Skeletal muscle tissue (tissue), 4 donors: ENCODE results near the gene DYNLT2B. TPM values are rescaled to one million over a fixed set of nuclear protein-coding genes. Genes with fewer than 3 reads are reported as not detected.
"Not testable (repeated sequence)": the region's sequence is repeated elsewhere in the genome, so short reads cannot be mapped to it uniquely, and the experiment has no call there.

Experiments used
- H3K27ac ChIP-seq: one replicate; pipeline ENCODE4 v1.7.0; 2013; ENCODE audit warnings: mild to moderate bottlenecking, low read depth, low read length, inconsistent platforms
- H3K27me3 ChIP-seq, 3 donors: one replicate each; pipeline ENCODE4 v1.7.0; 2013; ENCODE audit warnings: low read length in 3 of 3; ENCODE audit not compliant: control insufficient read depth in 3 of 3, insufficient read depth in 3 of 3
- H3K36me3 ChIP-seq, 3 donors: one replicate each; pipeline ENCODE4 v1.7.0; 2013; ENCODE audit warnings: low read length in 3 of 3; ENCODE audit not compliant: control insufficient read depth in 3 of 3, insufficient read depth in 3 of 3
- H3K4me1 ChIP-seq, 3 donors: one replicate each; pipeline ENCODE4 v1.7.0; 2013; ENCODE audit warnings: low read length in 3 of 3, mild to moderate bottlenecking in 3 of 3; ENCODE audit not compliant: control insufficient read depth in 3 of 3, insufficient read depth in 3 of 3
- H3K4me3 ChIP-seq, 3 donors: one replicate each; pipeline ENCODE4 v1.7.0; 2013; ENCODE audit warnings: low read length in 3 of 3
- H3K9ac ChIP-seq, 3 donors: one replicate each; pipeline ENCODE4 v1.7.0; 2013; ENCODE audit warnings: low read length in 3 of 3, mild to moderate bottlenecking in 3 of 3, moderate library complexity in 2 of 3, low read depth in 1 of 3
- H3K9me3 ChIP-seq, 3 donors: one replicate each; pipeline ENCODE4 v1.7.0; 2013; ENCODE audit warnings: low read length in 3 of 3; ENCODE audit not compliant: control insufficient read depth in 3 of 3
- total RNA-seq: library from RNA; depleted of rRNA; stranded (reverse); fragments of >200 nt; gene quantifications from one replicate; pipeline ENCODE4 v1.2.3, GENCODE V29; 2014
- donor health status: Osteomylitis.

The DYNLT2B gene
- total RNA-seq, 1 donor from 2014 or later, result 4.2 TPM

DNA sequence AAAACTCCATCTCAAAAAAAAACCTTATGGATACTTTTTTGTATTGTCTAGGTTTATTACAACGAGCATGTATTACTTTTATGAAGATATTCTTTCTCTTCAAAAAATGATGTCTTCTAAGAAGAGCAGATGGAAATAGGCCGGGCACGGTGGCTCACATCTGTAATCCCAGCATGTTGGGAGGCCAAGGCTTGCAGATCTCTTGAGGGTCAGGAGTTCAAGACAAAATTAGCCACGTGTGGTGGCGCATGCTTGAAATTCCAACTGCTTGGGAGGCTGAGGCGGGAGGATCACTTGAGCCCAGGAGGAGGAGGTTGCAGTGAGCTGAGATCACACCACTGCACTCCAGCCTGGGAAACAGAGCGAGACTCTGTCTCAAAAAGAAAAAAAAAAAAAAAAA is 4.0 kb downstream of the DYNLT2B start:
- not testable (repeated sequence) for H3K9ac ChIP-seq, H3K9me3 ChIP-seq, H3K36me3 ChIP-seq, H3K4me1 ChIP-seq, H3K27ac ChIP-seq, H3K4me3 ChIP-seq, H3K27me3 ChIP-seq

DNA sequence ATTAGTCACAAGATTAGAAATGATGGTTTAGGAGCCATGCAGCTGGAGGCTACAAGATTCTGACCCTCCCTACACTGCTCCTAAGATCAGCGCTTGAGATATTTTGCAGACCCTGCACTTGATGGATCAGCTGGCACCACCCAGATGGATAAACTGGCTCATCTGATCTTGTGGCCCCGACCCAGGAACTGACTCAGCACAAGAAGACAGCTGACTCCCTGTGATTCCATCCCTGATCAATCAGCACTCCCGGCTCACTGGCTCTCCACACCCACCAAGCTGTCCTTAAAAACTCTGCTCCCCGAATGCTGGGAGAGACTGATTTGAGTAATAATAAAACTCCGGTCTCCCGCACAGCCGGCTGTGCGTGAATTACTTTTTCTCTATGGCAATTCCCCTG is 15.1 kb downstream of the DYNLT2B start:
- H3K4me1 ChIP-seq, H3K27me3 ChIP-seq, H3K36me3 ChIP-seq: not testable (repeated sequence)

DNA sequence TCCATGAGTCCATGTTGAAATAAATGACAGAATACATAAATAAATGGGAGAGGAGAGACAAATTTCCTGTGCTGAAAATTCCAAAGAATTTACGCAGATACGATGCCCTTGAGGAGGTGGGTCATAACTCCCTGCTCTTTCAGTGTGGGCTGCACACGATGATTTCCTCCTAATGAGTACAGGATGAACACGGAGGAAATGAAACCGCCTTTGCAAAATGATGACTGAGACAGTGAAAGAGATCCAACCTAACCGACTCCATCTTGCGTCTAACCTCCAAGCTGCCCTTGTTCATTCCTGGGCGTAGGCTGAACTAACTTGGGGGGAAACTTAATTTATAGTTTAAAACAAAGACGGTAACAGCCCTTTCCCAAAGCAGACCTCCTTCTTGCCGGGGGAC is 15.5 kb downstream of the DYNLT2B start:
- H3K27ac ChIP-seq, H3K9me3 ChIP-seq, H3K9ac ChIP-seq, H3K27me3 ChIP-seq, H3K36me3 ChIP-seq, H3K4me3 ChIP-seq, H3K4me1 ChIP-seq: not testable (repeated sequence)

More for the DNA sequence above, 15.1 kb downstream of the DYNLT2B start:
- not testable (repeated sequence) for H3K4me3 ChIP-seq, H3K9me3 ChIP-seq, H3K9ac ChIP-seq, H3K27ac ChIP-seq

DNA sequence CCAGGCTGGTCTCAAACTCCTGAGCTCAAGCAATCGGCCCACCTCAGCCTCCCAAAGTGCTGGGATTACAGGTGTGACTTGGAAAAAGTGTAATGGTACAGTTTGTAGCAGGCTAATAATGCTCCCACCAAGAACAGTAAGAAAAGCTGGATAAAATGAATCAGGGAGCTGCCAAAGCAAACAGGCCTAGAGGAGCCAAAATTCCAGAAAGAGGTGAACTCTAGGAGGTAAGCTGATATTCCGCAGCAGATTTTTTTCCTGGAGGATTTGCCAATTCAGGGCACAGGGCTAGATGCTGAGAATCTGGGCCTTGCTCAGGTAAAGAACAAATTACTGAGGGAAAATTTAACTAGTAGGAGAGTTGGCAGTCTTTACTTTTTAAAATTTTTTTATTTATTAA is 19.5 kb downstream of the DYNLT2B start:
- no peak overlapping the region for H3K27ac ChIP-seq
- no peaks in the 10 kb centered on the region for H3K4me1 ChIP-seq
- no peak overlapping the region for H3K9ac ChIP-seq
- H3K36me3 ChIP-seq, result no peaks in the 10 kb centered on the region
- H3K27me3 ChIP-seq, result no peaks in the 10 kb centered on the region
- H3K9me3 ChIP-seq, result no peaks in the 10 kb centered on the region
- no peak overlapping the region for H3K4me3 ChIP-seq

DNA sequence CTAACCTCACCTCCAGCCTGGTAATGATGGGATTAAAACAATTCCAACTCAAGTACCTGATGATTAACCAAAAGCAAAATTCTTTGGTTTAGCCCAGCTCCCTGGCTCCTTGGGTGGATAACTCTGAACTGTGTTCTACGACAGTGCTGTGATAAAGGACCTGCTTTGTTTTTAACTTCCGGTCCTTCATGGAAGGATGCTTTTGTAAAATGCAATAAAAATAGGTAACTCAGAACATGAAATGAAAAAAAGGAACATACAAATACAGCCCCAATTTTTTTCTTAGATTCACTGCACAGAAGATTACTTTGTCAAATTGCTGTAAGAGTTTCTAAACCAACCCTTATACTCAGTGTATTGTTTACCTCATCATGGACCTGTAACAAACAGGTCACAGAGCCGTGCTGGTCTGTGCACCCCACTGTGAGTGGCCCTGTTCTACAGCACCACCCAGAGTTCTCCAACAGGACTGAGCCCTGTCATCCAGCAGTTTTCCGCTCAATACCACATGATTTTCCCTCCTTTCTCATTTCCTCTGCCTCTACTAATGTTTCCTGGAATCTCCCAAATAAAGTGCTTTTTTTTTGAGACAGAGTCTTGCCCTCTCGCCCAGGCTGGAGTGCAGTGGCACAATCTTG is 25.6 kb downstream of the DYNLT2B start:
- Histone ChIP-seq H3K36me3 (peaks cover 0 to under 1% (median 0%) of the 10 kb centered on the region in 3 donors), H3K9ac (no peak overlapping the region), H3K27ac (no peak overlapping the region), H3K4me3 (no peak overlapping the region), H3K9me3 (no peaks in the 10 kb centered on the region), H3K4me1 (peaks cover 0 to 1% (median 0%) of the 10 kb centered on the region in 3 donors), H3K27me3 (no peaks in the 10 kb centered on the region)

DNA sequence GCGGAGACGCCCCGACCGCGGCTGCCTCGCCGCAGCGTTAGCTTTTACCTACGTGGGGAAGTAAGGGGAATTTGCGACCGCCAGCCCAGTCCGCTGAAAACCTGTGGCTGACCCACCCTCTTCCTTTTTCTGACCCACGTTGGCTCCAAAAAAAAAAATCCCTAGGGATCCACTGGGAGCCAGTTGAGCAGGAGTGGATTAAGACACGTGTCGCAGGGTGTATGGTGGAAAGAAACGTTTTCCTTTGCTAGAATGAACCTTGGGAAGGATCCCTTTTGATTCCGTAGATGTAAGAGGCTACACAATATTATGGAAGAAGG is 29.9 kb downstream of the DYNLT2B start:
- Histone ChIP-seq H3K27ac (peak overlapping the region; percentile 95), H3K9ac (peak overlapping the region; percentile 92 to 99 (median 98)), H3K27me3 (no peaks in the 10 kb centered on the region), H3K4me3 (peak overlapping the region; percentile 92 to 100 (median 100)), H3K9me3 (no peaks in the 10 kb centered on the region), H3K4me1 (peaks cover 22 to 38% (median 27%) of the 10 kb centered on the region in 3 donors), H3K36me3 (peaks cover 0 to 3% (median 0%) of the 10 kb centered on the region in 3 donors)

DNA sequence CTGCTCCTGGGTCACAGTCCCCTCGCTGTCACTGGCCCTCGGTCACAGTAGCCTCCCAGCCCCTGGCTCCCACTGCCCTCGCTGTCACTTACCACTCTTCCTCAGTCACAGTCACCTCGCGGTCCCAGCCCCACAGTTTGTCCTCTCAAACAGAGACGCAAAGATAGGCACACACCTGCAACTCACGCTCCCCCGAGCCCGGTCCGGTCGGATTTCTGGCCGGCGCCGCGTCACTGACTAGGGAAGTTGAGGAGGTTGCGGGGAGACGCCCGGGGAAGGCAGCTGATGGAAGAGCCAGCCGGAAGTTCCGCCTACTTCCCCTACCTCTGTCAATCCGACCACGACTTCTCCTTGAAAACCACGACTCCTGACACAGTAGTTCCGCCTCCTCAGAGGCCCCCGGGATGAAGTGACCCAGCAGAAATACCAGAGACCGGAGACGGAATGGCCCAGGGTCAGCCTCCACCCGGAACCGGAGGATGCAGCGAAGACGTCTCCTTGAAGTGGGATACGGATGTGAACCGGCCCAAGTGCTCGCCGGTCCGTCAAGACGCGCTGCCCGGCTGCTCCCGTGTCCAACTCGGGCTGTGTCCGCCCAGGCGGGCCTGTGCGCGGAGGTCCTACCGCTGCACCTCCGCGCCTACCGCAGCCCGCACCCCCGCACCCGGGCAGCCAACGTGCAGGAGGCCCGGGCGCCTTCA is 30.4 kb downstream of the DYNLT2B start, which contains the start of gene PCYT1A:
Gene PCYT1A, minus strand, starts transcription at position 287 of the 701 bp plus-strand sequence. CDS start 17,195 bp downstream, outside the sequence.
- Histone ChIP-seq H3K27me3 (no peaks in the 10 kb centered on the region), H3K36me3 (peaks cover 0 to 3% (median 0%) of the 10 kb centered on the region in 3 donors), H3K9ac (peak within 1 kb of the TSS; percentile 92 to 99 (median 98)), H3K9me3 (no peaks in the 10 kb centered on the region), H3K4me1 (peaks cover 26 to 43% (median 30%) of the 10 kb centered on the region in 3 donors), H3K27ac (peak within 1 kb of the TSS; percentile 95), H3K4me3 (peak within 1 kb of the TSS; percentile 92 to 100 (median 100))

DNA sequence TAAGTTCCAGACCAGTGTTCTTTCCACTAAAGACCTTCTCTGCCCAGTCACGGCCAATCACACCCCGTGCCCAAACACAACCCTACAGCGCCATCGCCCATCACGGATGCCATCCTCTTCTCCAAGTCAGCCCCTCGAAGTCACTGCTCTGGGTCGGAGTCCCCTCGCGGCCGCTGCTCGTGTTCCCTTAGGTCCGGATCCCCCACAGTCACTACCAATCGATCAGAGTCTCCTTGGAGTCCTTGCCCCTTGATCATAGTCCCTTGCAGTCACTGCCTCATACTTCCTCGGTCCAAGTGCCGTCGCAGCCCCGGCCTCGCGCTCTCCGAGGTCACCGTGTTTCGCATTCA is 31.0 kb downstream of the DYNLT2B start:
- peaks cover 28 to 45% (median 33%) of the 10 kb centered on the region in 3 donors for H3K4me1 ChIP-seq

DNA sequence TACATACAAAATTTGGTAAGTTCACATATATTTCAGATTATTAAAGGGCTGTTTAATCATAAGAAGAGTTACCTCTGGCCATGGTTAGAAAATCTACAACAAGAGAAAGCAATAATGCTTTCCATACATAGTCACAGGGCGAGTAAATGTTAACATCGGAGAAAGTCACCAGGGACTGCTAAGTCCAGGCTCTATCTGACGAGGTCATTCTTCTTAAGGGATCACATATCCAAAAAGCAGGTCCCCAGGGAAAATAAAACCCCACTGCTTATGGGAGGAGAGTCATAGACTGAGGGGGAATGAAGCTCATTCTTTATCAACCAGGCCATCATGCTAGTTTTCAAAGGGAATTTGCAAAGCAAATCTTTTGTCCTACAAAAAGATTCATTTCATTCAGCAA is 33.6 kb downstream of the DYNLT2B start:
- Histone ChIP-seq H3K36me3 (peaks cover 0 to 3% (median 0%) of the 10 kb centered on the region in 3 donors), H3K27ac (peak overlapping the region; percentile 12), H3K4me1 (peaks cover 43 to 67% (median 53%) of the 10 kb centered on the region in 3 donors), H3K4me3 (no peak overlapping the region), H3K9ac (peak overlapping the region in 1 of 3 donors; percentile 33), H3K27me3 (no peaks in the 10 kb centered on the region), H3K9me3 (no peaks in the 10 kb centered on the region)

More for the DNA sequence above, 31.0 kb downstream of the DYNLT2B start:
- Histone ChIP-seq H3K36me3 (peaks cover 0 to 3% (median 0%) of the 10 kb centered on the region in 3 donors), H3K27me3 (no peaks in the 10 kb centered on the region), H3K4me3 (peak overlapping the region; percentile 92 to 100 (median 100)), H3K9me3 (no peaks in the 10 kb centered on the region), H3K9ac (peak overlapping the region; percentile 92 to 99 (median 98)), H3K27ac (peak overlapping the region; percentile 95)

DNA sequence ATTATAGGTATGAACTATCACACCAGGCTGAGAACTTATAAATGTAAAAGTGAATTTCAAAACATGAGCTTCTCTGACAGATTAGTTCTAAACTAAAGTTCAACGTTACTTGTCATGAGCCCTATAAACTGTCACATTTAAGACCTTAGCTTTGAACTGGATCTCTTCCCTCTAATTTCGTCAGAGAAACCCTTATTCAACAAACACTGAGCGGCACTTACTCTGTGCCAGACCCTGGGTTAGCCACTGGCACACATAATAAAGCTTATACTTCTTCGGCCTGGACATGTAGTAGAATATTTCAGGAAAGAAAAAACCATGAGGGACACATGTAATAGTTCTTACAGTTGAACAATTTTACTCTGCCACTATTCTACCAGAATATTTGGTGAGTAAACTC is 36.1 kb downstream of the DYNLT2B start:
- Histone ChIP-seq H3K9me3 (no peaks in the 10 kb centered on the region), H3K27ac (peak overlapping the region; percentile 89), H3K9ac (peak overlapping the region in 2 of 3 donors; percentile 32 to 47), H3K27me3 (no peaks in the 10 kb centered on the region), H3K4me1 (peaks cover 53 to 70% (median 57%) of the 10 kb centered on the region in 3 donors), H3K4me3 (no peak overlapping the region), H3K36me3 (no peaks in the 10 kb centered on the region)
